ENCODE measurements around the gene PDZD8.
"Not testable (repeated sequence)": the region's sequence is repeated elsewhere in the genome, so short reads cannot be mapped to it uniquely, and the experiment has no call there.

The PDZD8 gene

DNA sequence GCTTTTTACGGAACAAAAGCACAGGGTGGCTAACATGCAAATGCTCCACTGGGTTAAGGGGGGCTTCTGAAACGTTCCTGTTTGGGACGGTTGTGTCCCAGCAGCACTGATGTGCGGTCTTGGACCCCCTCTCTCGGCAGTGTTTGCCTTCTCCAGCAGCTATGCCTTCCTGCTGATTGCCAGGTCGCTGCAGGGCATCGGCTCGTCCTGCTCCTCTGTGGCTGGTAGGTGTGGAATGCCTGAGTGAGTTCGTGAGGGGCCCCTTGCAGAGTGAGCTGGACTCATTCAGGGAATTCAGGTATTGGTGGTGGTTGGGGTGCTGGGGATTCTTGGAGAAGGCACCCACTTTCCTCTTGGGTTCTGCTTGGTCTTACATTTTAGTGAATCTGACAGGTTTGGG is 121.3 kb downstream of the PDZD8 start:
- DNase-seq, result no peak

- no peak for DNase-seq
Measured at GRCh38 chr10:117250411-117250810, 124.8 kb downstream of the PDZD8 start.

DNA sequence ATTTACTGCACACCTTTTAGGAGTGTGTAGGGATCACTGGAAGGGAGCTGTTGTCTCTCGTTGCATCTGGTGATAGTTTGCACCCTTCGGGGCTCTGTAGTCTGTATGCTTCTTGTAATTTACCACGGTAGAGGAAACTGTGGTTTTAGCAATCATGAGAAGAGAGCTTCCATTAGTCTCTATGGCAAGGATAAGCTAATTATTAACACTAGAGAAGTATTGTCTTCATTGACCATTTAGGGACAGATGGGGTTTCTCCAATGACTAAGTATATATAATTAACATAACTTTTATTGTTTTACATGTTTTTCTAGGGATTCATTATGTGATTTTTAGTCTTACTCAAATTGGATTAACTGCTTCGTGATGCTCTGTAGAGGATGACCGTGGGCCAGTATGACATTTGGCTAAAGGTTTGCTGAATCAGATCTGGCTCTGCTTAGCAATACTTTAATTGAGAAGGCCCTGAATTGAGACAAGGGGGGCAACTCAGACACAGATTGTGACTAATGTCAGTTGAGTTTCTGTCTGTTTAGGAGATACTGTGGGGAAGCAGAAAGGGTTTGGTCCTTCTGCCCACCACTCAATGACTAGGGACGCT is 125.6 kb downstream of the PDZD8 start:
- DNase-seq, result no peak

GRCh38 chr10:117248750-117249465 is 126.3 kb downstream of the PDZD8 start:
- no peak for DNase-seq

DNA sequence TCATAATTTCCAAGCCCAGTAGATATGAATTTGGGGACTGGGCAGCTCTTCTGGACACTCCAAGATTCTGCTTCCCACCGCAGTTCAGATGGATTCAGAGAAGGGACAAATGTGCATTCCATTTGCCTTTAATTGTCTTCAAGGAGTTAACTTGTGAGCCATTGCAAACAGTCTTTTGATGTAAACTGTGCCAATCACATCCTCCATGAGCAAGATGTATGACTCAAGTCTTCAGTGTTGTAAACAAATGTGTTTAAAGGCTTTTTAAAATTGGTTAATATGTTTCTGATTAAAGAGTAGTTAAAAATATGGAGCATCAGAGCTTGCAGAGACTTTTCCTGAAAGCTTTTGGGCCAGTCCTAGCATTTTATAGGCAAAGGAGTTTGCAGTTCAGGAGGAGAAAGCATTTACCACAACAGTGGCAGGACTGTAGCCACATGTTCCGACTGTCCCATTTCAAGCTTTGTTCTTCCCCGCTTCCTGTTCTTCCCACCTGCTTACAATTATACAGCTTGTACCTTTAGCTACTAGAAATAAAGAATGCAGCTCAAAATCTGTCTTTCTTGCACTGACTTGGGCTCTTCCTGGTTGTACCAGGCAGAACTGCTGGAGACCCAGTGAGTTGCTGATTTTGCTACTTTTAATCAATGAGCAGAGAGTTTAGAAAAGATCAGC is 128.1 kb downstream of the PDZD8 start:
- DNase-seq, result no peak

DNA sequence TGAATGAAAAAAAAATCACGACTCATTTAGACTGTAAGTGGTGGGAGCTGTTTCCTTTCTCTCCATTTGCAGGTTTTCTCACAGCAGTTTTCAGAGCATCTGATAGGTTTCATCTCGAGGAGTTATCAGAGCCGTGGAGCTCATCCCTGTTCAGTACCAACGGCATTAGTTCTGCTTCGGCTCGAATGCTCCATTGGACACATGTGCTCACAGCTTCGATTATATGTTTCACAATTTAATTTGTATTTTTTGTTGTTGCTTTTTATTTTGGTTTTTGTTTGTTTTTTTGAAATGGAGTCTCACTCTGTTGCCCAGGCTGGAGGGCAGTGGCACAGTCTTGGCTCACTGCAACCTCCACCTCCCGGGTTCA is 132.8 kb downstream of the PDZD8 start:
- no peak for DNase-seq

DNA sequence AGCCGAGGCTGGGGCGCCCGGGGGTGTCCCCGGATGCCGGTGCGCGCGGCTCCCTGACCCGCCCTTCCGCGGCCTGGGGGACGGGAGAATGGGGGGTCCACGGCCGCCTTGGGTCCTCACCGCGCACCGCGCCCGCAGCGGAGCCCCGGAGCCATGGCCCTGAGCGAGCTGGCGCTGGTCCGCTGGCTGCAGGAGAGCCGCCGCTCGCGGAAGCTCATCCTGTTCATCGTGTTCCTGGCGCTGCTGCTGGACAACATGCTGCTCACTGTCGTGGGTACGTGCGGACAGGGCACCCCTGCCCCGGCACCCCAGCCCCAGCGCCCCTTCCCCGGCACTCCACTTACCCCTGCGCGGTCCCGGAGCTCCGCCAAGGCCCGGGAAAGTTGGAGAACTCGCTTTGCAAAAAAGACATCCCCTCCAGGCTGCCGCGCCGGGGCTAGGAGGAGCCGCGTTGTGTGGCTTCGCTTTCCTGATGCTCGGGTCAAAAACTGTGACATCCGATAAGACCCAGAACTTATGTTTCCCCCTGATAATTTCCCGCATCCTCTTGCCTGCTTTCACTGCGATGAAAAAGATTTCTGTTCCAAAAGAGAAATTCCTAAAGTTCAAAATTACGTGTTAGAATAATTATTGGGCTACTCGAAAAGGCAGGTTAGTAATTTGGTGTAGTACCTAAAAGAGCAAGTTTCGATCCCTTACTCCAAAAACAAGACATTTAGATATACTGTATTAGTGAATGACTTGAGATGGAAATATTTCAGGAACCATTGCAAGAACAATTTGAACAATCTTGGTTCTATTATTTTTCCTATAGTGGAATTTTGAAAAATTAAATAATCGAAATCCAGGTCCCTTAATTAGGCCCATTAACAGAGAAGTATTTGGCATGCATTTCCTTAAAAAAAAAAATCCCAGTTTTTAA is 133.4 kb downstream of the PDZD8 start:
- DNase-seq, result no peak

DNA sequence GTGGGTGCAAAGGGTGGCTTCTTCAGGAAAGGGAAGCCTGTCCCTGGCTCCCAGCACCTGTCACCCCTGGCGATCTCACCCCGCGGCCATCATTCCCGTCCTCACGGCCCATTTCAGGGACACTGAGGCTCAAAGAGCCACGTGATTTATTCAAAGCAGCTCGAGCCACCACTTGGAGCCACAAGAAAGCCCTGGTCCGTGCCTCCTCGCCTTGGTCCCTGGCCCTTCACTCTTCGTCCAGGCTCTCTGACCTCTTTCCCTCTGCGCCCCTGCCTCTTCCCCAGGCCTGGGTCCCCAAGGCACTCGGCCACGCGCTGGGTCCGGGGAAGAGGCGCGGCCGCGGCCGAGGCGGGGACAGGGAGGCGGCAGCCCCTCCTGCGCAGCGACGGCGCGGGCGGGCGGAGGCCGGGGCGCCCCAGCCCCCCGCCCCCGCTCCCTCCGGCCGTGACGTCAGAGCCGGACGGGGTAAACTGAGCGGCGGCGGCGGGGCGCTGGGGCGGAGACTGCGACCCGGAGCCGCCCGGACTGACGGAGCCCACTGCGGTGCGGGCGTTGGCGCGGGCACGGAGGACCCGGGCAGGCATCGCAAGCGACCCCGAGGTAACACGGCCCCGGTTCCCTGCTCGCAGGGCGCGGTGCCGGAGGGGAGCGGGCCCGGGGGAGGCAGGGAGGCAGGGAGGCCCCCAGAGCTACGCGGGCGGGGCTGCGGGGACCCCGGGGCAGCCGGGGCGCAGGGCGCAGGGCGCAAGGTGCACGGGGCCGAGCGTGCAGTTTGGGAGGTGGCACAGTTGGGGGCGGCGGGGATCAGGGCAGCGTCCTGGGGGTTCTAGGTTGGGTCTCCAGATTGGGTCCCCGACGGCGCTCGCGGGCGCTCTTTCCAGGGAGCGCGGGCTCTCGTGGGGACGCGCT is 134.4 kb downstream of the PDZD8 start, which contains the start of gene SLC18A2:
Gene SLC18A2, plus strand, starts transcription at position 494 of the 909 bp plus-strand sequence. CDS start 580 bp downstream, outside the sequence.
- no peak for DNase-seq

DNA sequence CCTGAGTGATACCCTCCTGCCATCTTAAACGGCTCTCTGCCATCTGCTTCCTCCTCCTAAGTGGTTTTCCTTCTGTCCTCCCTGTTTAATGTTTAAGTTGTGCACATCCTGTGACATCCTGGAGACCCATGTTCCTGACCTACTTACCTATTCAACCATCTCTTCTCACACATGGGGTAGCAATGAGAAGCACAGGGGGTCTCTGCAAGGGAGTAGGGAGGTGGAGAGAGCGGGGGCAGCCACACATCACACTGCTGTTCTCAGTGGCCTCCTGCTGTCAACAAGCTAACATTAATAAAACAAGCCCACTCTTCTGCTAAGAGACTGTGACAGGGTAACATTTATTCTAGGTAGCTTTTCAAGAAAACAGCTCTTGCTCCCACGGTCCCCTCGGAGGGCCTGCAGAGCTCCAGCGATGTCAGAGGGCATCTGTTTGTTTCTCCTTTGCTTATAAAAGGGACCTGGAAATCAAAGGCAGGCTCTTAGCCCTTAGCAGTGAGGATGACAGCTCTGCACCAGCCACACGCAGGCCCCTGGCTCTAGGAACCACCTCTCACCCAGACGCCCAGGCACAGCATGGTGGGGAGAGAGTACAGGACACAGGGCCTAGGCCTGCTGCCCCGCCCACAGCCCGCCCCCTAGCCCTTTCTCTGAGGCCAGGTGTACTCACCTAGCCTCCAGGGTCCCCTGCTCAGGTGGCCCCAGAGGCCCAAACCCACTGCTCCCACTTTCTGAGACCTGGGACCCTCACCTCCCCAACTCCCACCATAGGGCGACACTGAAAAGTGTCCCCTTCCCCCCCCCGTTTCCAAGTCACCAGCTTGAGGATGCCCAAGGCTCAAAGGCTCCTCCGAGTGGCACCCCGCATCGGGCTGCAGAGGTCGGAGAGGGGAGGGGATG is 135.3 kb downstream of the PDZD8 start:
- no peak for DNase-seq

DNA sequence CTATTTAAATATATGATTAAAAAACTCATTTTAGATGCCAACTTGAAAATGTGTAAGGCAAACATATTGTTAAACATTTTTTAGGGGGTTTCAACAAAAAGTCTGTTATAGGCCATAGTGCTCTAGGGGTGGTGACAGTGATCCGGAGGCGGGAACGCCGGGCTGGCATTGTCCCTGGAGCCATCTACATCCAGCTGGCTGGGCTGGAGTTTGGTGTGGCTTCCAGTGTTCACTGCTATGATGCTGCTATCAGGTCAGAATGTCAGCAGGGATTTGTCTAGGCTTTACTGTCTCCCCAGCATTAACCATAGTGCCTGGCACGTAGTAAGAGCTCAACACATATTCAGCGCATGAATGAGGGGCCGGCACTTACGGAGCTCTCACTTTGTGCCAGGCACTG is 136.2 kb downstream of the PDZD8 start:
- no peak for DNase-seq

DNA sequence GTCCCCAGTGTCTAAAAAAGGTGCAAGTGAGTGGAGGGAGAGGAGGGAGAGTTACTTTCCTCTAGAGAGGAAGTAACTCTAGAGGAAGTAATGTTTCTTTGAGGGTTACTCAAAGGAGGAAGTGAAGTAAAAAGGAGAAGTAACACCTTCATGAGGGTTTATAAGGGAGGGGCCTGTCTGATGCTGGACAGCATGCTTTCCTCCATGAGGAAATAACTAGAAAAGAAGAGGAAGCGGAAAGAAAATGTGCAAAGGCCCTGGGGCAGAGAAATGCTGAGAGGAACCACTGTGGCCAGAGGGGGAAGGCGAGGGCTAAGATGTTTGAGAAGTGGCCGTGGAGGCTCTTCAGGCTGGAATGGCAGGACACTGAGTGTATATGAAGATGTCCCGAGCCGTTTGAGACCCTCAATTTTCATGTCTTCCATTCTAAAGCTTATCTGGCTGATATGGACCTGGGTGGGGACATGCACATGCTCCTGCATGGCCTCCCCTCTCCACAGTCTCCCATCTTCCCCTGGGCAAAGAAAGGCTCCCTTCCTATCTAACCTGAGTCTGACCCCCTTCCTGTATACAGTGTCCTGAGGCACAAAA is 137.7 kb downstream of the PDZD8 start:
- DNase-seq, result no peak

DNA sequence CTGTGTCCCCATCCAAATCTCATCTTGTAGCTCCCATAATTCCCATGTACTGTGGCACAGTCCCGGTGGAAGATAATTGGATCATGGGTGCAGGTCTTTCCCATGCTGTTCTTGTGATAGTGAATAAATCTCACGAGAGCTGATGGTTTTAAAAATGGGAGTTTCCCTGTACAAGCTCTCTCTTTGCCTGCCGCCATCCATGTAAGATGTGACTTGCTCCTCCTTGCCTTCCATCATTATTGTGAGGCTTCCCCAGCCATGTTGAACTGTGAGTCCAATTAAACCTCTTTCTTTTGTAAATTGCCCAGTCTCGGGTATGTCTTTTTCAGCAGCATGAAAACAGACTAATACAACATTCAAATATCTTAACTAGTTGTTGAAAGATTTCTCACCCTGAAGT is 145.1 kb downstream of the PDZD8 start:
- DNase-seq, result not testable (repeated sequence)

DNA sequence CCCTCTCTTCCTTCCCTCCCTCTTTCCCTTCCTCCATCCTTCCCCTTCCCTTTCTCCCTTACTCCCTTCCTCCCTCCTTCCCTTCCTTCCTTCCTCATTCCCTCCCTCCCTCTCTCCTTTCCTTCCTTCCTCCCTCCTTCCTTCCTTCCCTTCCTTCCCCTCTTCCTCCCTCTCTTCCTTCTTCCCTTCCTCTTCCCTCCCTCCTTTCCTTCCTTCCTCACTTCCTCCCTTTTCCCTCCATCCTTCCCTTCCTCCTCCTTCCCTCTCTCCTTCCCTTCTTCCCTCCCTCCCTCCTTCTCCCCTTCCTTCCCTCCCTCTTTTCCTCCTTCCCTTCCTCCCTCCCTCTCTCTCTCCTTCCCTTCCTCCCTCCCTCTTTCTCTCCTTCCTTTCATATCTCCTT is 147.0 kb downstream of the PDZD8 start:
- DNase-seq, result no peak
